Myocyte (in vitro differentiated cells): ENCODE results near the gene ANTXR1. TPM values are rescaled to one million over a fixed set of nuclear protein-coding genes. Genes with fewer than 3 reads are reported as not detected.
A peak's percentile ranks its signal among the peaks of the same experiment; 100 is the strongest.

Experiments used
- DNase-seq: peaks from one replicate; pipeline ENCODE4 v3.0.0-alpha.2; 2012; ENCODE audit warnings: low read depth
- total RNA-seq: library from RNA; depleted of rRNA; stranded (reverse); fragments of >200 nt; gene quantifications from 2 replicates; pipeline ENCODE4 v1.2.3, GENCODE V29; 2014

ANTXR1 gene
- total RNA-seq, 1 donor from 2014 or later = 94.7 TPM

DNA sequence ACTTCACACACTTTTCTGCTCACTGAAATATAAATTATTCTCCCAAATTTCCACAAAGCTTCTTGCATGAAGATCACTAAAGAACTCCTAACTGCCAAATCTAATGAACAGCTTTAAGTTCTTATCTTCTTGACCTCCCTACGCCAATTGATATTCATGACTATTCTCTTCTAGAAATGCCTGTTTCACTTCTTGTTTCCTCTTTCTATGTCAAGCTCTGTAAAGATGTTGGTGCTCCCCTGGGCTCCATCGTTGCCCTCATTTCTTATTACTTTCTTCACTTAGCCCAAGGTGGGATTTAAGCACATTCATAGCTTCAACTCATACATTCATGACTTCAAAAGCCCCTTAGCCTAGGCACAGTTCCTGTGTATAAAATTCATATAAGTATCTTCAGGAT, 9.2 kb upstream of the ANTXR1 start:
- no peak for DNase-seq

DNA sequence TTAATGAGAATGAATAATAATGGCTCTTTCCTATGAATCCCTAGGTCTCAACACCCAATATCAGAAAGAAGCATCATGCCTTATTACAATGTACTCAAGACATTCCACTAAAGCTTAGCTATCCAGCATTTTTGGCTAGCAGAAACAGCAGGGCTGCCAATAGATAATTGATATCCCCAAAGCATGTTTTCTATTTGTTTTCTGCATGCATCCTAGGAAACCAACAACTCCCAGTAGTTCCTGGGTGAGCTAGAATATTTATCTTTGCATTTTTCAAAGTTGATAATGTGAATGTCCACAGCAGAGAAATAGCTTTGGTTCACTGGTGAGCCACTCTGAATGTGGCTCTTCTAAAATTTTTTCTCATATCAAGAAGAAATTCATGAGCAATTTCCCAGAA, 5.8 kb upstream of the ANTXR1 start:
- DNase-seq = no peak

DNA sequence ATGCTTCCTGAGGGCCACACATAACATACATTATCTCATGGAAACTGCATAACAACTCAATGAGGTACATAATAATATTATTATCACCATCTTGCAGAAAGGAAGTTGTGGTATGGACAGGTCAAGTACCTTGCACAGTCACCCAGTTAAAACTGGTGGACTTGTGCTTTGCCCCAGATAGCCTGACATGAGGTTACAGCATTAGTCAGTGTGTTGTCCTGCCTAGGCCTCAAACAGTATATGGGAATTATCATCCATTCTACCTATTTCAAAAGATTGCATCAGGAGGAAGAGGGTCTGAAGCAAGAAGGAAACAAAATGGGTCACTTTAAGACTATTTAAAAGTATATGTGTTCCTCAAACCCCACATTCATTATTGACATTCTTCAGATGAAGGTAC, 5.4 kb upstream of the ANTXR1 start:
- no peak for DNase-seq

DNA sequence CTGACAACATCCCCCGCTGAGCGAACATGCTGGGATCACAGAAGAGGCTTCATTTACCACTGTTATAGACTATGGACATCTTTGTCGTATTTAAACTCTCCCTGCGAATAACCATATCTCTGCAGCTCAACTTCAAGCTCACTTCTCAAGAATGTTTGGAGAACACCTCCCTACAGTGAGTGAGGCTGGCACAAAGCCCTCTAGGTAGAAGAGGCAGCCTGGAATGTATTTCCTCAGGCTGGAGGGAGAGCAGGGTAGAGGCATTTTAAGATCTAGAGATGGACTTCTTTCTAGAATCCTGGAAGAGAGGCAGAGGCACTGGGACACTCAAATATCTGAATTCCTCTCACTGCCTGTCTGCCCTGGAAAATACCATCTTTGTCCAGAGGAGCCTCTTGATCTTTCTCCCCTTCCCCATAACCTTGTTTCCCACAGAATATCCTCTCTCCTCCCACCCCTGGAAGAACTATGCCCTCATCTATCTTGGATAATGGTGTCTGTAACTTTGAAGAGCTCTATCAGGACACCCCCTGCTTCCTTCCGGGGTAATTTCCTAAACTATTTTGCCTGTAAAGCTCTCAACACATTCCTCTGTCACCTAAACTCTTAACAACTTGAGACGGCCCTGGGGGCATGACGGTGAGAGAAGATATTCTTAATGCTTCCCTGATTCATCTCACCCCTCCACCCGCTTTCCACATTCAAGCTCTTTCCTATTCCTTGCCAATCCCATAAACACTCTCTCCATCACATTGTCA, 2.4 kb upstream of the ANTXR1 start:
- DNase-seq = no peak

DNA sequence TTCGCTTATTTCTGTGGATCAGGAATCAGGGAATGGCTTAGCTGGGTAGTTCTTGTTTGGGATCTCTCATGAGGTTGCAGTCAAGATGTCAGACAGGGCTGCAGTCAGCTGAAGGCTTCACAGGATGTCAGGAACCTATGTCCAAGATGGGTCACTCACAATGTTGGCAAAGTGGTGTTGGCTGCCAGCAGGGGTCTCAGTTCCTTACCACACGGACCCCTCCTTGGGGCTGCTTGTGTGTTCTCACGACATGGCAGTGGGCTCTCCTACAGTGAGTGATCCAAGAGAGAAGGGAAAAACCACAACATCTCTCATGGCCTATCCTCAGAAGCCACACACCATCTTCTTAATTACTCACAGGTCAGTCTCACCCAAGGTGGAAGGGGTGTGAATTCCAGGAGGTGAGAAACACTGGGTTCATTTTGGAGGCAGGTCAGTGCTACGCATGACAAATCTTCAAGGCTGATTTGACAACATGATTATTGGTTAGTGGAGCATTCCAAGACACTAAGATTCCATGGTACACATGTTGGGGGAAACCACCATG, 1.3 kb upstream of the ANTXR1 start:
- no peak for DNase-seq

DNA sequence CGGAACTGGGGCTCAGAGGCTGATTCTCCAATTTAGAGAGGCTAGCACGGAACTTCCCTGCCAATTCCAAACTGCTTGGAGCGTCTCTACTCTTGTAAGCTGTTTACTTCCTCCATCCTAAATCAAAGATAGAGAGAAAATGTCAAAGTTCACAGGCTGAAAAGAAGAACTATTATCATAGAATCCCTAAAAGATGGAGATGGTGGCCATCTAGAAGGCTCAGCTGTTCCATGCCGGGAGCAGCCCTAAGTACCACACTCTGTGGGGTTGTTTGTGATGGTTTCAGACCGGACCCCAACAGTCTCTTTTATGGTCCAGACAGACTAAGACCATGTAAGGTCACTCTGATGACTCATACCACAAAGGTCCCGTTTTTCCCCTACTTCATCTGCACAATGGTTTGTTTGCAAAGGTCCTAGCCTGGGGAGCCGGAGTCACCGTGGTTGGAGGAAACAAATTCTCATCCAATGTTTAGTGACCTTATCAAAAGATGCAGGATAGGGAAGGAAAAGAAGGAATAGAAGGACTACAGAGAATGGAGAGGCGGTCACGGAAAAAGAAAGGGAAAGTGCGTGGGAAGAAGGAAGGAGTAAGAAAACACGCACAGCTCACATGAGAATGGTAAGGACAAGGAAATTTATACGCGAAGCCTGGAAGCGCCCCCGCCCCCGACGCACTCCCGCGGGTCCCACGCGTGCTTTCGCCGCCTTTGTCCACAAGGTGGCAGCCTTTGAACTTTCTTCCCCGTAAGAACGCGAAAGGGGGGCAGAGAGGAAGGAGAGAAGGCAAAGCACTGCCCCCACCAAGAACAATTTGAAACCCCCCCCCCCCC, 453 bp upstream of the ANTXR1 start:
- peak; percentile 85 for DNase-seq

DNA sequence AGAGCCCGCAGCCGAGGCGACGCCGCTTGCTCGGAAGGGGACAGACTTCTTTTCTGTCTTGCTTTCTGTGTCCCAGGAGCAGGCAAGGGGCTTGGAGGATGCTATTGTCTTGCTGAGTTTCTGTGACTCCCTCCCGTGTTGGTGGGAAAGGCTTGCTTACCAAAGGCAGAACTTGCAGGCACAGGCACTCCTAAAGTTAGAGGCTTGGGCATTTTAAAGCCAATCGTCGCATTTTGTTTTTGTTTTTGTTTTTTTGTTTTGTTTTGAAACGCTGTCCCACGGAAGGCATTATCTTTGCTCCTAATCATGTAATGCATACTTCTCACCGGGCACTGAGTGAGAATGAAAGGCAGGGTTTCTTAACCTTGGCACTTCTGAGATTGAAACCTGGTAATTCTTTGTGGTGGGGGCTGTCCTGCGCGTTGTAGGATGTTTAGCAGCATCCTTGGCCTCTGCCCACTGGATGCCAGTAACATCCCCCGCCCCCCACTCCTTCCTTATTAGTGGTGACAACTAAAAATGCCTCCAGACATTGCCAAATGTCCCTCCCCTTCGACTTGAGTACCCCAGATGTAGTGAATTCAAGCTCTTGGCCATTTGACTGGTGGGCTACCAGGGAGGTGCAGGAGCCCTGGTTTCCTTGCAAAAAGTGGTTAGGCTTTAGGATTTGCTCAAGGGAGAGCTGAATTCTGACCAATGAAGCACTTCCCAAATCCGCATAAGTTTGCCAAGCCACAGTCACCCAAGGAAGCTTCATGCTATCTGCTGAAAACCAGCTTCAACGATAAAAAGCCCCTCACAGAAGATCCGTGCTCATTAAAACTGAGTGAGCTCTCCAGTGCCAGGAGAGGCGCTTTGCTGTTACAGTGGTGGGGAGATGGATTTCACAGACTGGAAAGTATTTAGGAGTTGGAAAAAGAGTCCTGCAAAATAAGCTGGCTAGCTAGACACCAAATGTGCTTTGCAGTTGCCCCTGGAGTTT, 1.2 kb downstream of the ANTXR1 start:
- DNase-seq = peak; percentile 67

DNA sequence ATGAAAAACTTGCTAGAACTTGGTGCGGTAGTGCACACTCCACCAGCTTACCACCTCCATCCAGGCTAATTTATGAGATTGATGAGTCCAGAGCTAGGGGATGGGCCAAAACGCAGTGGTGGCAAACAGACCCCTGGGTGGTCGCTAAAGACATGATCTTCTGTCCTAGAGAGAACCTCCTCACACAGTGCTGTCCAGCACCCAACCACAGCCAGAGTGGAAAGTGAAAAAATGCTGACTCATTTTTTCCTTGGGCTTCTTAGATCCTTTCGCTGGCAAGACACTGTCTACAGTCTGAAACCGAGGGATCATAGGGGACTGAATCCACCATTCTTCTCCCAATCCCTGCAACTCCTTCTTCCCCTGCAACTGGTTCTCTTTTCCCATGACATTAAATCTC, 4.1 kb downstream of the ANTXR1 start:
- peak; percentile 75 for DNase-seq

DNA sequence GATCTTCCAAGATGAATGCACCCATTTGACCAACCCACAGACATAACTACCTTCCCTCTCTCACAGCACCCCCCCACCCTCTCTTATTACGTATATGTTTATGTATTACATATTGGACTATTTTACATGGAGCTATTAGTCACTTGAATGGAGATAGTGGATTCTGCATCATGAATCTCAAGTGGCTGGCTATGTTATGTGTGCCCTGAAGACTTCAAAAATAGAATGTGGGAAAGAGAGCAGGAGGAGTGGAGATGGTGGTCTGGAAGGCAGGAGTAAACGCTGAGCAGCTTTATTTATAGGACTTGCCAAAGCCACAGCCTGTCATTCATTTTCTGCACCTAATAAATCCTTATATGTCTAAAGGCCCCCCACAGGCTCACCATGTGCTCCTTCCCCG, 4.9 kb downstream of the ANTXR1 start:
- peak; percentile 66 for DNase-seq

DNA sequence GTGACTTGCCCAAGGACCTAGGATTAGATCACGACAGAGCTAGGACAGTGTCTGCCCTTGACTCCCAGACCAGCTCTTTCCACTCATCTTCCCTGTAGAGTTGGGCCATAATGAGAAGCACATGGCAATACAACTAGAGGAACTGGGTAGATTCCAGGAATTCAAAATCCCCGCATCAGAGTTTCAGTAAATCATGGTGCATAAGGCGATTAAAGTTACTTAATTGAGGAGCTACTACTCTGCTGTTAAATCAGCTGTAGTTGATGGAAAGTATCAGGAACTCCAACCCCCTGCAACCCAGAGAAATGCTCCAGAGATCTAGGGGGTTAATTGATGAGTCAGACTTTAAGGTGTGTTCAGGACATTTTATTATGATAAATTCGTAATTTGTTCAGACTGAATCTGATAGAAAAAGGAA, 5.7 kb downstream of the ANTXR1 start:
- DNase-seq = no peak

DNA sequence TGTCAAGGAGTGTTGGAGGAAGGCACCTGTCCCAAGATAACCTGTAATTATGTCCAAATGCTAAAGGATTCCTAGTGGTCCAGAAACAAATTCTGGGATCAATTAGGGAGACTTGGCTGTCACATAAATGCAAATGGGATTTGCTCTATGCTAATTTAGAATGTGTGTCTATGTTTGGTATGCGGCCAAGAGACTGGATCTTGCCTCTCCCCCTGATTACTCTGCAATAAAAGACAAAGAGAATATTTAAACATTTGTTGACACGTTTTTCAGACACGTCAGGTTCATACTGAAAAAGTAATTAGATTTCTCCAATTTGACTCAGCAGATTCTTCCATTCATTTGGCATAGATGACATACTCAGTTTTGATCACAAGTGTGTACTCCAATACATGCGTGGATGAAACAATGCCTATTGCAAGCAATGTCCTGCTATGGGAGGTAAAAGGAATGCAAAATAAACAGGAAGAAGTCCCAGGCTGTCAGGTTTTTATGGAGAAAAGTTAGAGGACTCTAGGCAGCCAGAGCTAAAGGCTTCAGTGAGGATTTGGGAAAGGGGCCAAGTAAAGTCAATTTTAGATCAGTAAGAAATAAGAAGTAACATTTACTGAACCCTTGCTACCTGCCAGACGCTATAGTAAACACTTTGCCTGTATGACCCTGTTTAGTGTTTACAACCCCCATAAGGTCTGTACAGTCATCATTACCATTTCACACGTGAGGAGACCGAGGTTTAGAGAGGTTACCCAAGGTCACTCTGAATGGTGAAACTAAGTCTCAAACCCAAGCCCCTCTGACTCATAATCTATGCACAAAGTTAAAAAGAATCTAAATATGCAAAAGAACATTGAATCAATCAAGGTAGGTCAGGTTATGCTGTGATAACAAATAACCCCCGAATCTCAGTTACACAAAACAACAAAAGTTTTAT, 7.8 kb downstream of the ANTXR1 start:
- no peak for DNase-seq

DNA sequence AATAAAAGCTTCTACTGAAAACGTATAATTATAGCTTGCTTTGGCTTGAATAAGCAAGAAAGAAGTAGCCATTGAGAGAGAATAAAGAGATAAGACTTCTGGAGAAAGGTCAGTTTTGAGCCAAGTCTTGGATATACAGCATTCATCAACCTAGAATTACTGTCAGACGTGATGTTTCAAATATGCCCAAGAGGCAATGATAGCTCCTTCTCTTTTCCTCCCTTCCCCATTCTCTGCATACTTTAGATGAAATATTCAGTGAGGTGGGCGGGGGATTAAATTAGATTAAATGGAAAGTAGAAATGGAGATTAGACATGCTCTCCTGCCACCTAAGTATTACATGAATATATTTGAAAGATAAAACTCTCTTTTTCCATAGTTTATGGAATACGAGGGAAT, 8.7 kb downstream of the ANTXR1 start:
- DNase-seq = no peak

DNA sequence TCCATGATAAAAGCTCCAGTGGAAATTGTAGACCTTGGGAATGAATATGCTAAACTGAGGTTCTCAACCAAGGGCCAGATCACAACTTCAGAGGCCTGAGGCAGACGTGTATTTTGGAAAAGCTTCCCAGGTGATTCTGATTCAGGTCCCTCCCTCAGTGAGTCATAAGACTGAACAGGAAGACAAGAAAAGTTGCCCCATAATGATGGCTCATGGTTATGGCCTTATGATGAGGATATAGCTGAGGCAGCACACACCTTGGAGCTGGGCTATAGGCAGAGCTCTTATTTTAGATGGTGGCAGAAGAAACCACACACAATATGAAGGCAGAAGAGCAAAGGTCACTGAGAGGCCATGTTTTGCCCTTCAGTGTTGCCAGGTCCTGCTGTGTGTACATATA, 9.6 kb downstream of the ANTXR1 start:
- DNase-seq = no peak

DNA sequence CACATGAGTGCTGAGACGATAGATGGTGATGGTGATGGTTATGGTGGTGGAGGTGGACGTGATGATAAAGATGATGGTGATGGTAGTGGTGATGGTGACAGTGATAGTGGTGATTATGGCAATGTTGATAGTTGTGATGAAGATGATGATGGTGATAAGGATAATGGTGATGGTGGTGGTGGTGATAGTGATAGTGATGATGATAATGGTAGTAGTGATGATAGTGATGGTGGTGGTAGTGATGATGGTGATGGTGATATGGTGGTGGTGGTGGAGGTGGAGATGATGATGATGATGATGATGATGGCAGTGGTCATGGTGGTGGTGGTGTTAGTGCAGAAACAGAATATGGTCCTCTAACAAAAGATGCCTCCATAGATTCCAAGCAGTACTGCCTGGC, 10.3 kb downstream of the ANTXR1 start:
- DNase-seq = no peak

DNA sequence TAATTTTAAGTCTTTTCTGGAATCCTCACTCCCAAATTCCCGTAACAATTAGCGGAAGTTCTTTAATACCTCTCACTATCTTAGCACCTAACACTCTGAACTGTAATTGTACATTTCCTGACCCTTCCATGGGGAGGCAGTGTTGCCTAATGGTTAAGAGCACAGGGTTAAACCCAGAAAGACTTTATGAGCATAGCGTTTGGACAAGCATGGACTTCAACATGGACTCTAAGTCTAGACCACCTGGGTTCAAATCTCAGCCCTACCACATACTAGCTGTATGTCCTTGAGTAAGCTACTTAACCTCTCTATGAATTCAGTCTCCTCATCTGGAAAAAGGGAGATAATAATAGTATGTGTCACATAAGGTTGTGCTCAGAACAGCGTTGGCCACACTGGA, 13.0 kb downstream of the ANTXR1 start:
- peak; percentile 57 for DNase-seq

DNA sequence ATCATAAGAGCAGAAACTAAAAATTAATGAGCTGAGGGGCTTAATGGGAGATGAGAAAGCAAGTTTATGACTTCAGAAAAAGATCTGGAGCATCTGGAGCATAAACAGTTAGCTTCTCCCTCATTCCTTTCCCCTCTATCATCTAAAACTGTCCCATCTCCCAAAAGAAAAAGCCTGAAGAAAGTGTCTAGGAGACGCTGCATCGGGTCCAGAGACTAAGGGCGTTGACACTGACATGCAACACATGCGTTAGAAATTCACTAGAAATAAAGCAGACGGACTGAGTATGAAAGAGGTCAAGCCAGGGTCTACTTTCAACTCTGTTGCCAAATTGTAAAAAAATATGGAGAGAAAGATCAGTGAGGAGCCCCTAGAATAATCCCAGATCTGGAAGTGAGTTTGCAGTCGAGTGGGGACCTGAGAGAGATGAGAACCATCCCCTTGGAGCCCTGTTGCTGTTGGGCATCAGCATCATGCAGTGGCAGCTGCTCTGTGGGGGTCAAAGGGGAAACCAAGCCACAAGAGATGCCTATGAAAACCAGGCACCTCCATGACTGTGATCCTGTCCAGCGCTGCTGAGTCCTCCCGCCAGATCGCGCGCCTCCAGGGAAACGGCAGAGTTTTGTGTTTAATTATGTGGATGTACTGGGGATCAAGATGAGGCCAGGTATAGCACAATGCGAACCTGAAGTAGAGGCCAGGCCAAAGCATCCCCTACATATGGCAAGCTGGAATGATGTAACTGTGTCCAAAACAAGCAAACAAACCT, 13.9 kb downstream of the ANTXR1 start:
- DNase-seq = no peak

DNA sequence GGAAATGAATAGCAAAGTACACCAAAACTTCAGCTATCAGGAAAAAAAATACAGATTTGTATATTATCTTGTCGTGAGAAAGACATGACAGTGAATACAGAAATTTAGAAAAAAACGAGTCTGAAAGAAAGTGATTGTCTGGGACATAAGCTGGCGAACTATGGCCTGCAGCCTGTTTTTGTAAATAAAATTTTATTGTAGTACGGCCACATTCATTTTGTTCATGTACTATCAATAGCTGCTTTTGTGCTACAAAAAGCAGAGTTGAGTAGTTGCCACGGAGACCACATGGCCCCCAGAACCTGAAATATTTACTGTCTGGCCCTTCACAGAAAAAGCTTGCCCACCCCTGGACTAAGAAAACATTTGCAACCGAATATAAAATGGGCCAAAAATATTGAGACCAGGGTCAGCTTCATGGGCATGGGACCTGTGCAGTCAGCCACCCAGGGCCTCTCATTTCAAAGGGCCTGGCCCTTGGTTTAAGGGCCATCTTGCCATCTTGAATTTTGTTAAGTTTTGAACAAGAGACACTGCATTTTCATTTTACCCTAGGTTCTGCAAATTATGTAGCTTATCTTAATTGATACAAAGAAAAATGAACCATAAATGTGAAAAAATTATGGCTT, 17.9 kb downstream of the ANTXR1 start:
- no peak for DNase-seq

DNA sequence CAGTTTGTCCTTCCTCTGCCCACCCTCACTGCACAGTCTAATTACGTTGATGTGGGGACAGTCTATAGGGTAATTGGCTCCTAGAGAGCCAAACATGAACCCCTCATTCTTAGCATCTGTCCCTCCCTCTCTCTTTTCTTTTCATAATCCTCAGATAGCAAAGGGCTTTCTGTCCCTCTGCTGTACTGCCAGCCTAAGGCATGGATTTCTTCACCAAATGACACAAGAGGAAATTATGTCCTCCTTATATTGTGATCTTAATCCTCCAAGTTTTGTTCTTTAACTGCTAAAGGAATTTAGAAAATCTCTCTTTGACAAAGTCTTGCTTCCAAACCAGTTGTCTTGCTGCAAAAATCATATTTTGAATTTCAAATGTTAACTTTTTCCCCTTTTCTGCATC, 18.5 kb downstream of the ANTXR1 start:
- no peak for DNase-seq

DNA sequence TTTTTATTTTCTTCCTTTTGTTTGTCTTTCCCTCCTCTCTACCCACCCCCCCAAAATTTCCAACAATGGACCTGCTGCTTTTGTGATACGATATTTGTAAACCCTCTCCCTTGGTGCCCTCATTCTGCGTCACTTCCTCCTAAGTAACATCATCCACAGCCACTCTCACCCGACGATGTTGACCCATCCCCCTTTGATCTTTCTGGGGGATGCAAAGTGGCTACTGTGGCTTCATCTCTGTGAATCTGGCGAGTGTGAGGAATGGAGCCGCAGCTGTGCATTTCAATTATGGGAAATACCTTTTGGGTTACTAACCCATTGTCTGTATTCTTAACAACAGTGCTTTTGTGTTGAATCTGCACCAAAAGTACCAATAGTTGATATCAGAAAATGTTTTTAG, 19.4 kb downstream of the ANTXR1 start:
- peak; percentile 91 for DNase-seq
